Measurements from ENCODE around the gene SCYGR8.
"Not testable (repeated sequence)": the region's sequence is repeated elsewhere in the genome, so short reads cannot be mapped to it uniquely, and the experiment has no call there.

SCYGR8 gene, protein sequence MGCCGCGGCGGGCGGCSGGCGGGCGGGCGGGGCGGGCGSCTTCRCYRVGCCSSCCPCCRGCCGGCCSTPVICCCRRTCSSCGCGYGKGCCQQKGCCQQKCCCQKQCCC

DNA sequence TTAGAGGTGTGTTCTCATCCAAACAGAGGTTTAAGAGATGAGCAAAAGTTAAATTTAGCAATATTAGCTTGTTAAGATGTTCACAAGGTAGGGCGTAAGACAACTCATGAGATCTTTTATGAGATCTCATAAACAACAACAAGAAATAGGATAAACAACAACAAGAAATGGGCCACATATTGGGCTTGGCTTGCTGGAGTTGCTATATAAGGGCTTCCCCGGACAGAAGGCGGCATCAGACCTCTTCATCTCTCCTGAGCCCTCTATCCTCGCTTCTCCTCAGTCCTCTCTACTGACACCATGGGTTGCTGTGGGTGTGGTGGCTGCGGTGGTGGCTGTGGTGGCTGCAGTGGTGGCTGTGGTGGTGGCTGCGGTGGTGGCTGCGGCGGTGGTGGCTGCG, at the start of gene SCYGR8:
SCYGR8 (plus strand) TSS at position 301 of the 400 bp plus-strand sequence; CDS start at position 301, 0 bp downstream.
- DNase-seq (ENCODE audit: low spot score) = no peak

DNA sequence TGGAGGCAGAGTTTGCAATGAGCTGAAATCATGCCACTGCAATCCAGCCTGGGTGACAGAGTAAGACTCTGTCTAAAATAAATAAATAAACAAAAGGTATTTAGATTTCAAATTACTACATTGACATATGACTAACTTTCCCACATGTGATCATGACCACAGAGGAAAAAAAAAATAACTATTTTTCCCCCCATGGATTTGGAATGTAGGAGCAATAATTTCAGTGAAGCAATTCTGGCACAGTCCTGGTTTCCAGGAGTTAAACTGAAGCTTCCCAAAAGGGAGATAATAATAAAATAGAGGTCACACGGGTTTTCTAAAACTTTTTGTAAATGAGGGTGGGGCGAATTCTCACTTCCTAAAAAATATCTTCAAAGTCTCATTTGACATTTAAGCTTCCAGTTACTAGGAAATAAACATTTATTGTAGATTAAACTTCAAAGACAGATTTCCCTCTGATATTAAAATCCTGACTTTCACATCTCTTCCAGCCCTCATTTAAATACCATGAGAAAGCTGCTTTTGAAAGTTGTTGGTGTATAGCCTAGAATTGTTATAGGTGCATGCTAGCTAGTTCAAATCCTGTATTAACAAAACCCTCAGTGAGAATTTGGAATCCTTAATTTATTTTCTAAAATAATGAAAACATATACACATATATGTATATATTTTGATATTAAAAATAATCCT, 48.6 kb upstream of the SCYGR8 start:
- no peak for DNase-seq (ENCODE audit: low spot score)

DNA sequence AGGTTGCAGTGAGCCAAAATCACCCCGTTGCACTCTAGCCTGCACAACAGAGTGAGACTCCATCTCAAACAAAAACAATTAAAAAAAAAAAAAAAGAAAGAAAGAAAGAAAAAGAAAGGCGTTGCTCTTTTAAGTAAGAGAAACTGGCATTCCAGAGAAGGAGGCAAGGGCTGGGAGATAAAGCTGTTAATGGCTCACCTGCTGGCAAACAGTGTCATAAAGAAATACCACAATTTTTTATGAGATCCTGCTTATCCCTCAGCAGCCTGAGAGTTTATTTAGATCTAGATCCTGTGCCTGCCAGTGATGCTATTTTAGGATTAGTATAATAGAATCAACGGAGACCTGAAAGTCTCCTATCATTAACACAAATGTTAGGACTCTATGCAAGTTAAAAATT, 44.1 kb upstream of the SCYGR8 start:
- DNase-seq (ENCODE audit: low spot score) = no peak

DNA sequence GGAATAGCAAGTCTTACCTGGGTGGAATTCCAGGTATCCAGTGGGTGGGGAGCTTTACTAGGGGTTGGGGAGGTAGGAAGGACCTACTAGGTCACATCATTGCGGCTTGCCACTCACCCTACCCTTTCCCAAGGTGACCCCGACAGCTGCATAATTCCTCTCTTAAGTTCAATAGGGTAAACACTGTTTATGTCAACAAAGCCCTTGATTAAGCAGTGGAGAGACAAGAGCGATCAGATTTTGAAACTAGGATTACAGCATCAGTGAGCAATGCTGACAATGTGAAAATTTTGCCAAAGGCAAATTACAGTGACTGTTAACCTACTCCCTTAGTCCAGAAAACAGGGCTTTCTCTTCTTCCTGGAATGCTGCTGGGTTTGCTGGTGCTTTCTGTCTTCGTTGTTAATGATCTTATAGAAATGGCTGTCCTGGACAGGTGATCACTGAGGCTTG, 42.4 kb upstream of the SCYGR8 start:
- DNase-seq (ENCODE audit: low spot score) = peak; percentile 14

DNA sequence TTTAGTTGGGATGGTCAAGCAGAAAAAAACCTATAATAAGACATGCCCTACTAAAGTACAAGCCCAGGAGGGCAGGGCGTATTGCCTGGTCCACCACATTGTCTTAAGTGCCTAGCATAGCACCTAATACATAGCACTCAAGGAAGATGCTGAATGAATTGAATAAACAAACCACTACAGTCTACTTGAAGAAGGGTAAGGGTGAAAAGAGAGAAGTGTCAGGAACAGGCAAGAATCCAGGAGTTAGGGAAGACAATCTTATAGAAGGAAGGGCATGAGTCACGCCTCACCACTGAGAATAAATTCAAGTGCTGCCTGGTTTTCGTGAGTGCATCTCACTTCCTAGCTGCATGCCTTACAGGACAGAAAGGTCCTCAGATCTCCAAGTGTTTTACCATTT, 41.7 kb upstream of the SCYGR8 start:
- DNase-seq (ENCODE audit: low spot score) = peak; percentile 3

DNA sequence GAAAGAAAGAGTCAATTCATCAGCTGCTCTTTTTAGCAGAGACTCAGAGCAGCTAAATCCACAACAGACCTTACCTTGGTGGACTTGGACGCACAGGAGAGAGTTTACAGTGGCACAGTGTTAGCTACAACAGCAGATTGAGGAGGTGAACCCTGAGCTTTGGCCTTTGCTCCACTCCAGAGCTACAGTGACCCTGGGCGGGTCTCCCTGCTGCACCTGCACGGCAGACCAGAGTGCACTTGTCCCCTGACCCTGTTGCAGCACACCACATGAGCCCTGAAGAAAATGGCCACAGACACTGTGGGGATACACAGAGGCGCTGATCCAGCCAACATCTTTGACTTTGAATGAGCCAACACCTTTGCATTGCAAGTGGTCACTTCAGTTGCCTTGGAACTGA, 38.8 kb upstream of the SCYGR8 start:
- no peak for DNase-seq (ENCODE audit: low spot score)

DNA sequence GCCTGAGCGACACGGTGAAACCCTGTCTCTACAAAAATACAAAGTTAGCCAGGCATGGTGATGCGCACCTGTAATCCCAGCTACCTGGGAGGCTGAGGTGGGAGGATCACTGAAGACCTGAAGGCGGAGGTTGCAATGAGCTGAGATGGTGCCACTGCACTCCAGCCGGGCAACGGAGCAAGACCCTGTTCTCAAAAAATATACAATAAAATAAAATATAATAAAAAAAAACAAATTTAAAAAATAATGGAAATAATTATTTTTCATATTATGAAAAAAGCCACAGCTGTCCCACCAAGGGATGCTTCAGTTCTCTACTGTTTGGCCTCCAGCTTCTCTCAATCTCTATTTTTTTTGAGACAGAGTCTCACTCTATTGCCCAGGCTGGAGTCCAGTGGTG, 38.3 kb upstream of the SCYGR8 start:
- DNase-seq (ENCODE audit: low spot score) = no peak

DNA sequence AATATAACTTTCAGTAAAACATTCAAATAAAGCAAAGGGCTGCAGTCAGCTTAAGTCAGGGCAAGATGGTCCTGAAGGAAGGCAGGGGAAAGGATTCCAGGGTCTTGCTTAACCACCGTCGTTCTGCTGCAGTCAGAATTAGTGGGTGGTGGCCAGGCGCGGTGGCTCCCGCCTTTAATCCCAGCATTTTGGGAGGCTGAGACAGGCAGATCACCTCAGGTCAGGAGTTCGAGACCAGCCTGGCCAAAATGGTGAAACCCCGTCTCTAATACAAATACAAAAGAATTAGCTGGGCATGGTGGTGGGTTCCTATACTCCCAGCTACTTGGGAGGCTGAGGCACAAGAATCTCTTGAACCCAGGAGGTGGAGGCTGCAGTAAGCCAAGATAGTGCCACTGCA, 34.7 kb upstream of the SCYGR8 start:
- DNase-seq (ENCODE audit: low spot score) = no peak

DNA sequence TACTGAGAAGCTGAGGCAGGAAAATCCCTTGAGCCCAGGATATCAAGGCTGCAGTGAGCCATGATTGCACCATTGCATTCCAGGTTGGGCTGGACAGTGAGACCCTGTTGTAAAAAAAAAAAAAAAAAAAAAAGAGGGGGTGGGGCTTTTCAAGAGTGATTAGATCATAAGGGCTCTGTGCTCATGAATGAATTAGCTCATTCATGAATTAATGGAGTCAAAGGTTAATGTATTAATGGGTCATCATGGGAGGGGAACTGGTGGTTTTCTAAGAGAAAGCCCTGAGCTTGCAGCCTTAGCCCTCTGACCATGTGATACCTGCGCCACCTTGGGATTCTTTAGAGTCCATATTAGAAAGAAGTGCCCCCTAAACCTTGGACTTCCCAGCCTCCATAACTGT, 32.4 kb upstream of the SCYGR8 start:
- no peak for DNase-seq (ENCODE audit: low spot score)

DNA sequence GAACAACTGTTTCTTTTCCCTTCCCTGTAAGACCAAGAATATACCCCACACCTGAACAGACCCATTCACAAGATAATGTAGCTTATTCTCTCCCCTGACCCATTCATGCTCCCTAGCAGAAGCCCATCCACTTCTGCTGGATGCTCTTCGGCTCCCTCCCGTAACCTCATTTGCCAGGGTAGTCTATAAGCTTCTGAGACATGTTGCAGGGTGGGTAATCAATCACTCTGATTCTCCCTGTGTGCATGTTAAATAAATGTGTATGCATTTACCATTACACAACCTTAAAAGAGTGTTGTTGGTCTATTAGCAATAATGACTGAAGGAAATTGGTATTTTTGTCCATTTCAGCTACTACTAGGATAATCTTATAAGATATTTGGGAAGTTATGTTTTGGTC, 29.2 kb upstream of the SCYGR8 start:
- DNase-seq (ENCODE audit: low spot score) = no peak

DNA sequence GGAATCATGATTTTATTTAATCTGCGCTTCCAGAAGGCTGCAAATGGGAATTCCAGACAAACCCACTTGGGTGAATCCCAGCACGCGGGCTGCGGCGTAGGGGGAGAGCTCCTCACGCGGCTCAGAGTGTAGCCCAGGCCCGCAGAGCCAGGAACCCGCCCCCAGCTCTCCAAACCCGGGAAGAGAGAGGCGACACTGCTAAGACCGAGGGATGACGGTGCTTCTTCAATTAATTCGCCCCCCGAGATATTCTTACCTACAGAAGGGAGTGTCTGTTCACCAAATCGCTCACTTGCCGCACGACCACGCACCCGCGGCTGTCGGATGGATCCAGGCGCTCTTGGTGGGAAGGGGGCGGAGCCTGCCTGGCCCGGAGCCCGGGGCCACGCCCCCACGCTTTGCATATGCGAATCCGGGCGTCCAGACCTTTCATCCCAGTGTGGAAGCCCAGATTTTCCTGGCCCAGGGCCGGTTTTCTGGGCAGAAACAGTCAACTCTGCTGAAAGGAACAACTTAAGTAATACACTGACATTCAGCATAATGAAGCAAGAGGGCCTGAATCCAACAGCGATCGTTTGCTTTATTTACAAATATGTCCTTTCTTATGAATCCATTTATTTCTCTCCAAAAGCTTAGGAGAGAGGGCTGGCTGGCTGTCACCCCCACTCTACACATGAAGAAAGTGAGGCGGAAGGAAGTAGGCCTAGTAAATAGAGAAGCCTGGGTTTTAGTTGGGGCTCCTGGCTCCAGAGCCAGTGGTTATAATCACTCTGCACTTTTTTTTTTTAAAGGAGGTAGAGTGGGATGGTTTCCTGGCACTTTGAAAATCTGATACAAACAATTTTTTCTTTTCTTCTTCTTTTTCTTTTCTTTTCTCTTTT, 27.8 kb upstream of the SCYGR8 start, which contains the start of gene SLC19A3:
SLC19A3 (minus strand) TSS at position 342 of the 881 bp plus-strand sequence. CDS start 15,710 bp downstream, outside the sequence.
- peak; percentile 59 for DNase-seq (ENCODE audit: low spot score)

DNA sequence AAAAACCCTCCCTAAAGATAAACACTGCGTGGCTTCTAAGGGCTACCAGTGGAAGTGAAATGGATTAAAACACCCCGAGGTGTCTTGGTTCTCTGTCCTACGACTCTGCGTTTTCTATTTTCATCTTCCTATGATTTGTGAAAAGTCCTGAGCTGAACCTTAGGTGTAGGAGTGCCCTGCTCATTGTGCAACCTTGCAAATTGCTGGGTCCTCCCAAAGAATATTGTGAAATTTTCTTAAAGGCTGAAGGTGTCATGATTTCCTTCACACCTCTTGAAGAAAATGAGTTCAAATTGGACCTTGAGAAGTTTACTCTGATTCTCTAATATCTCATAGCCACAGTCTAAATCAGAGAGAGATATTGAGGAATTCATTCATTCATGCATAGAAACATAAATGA, 26.1 kb upstream of the SCYGR8 start:
- no peak for DNase-seq (ENCODE audit: low spot score)

DNA sequence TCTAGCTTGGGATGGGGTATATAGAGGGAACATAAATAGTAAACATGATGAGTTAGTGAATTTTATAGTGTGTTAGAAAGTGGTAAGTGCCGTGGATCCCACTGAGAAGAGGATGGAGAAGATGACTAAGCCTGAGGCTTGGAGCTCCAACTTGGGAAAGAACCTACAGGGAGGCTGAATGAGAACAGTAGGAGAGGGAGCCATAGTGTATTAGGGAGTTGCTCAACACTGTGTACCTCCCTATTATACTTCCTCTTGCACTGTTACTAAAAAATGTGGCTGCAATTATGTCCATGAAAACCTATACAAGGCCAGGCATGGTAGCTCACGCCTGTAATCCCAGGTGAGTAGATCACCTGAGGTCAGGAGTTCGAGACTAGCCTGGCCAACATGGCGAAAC, 25.0 kb upstream of the SCYGR8 start:
- DNase-seq (ENCODE audit: low spot score) = no peak

DNA sequence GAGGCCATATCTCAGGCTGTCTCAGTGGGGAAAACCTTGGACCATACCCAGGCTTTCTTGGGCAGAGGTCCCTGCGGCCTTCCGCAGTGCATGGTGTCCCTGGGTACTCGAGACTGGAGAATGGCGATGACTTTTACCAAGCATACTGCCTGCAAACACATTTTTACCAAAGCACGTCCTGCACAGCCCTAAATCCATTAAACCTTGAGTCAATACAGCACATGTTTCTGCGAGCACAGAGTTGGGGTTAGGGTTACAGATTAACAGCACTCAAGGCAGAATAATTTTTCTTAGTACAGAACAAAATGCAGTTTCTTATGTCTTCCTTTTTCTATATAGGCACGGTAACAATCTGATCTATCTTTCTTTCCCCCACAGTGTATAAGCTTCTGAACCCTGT, 22.9 kb upstream of the SCYGR8 start:
- DNase-seq (ENCODE audit: low spot score) = not testable (repeated sequence)

DNA sequence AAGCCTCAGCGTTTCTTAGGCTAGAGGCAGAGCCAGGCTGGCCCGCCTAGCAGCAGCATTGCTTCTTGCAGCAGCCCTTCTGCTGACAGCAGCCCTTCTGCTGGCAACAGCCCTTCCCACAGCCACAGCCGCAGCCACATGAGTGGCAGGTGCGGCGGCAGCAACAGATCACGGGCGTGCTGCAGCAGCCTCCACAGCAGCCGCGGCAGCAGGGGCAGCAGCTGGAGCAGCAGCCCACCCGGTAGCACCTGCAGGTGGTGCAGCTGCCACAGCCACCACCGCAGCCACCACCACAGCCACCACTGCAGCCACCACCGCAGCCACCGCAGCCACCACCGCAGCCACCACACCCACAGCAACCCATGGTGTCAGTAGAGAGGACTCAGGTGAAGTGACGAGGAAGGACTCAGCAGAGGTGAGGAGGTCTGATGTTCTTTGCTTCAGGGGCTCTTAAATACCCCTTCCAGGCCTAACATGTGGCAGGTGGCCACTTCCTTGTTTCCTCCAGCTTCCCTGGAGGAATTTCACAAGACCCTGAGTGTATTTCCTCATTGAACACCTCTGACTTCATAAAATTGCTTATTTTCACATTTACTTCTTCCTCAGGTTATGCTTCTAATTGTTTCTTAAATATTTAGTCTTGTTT, 21.2 kb upstream of the SCYGR8 start, which contains the start of gene SCYGR6:
SCYGR6 (minus strand) TSS at position 364 of the 646 bp plus-strand sequence; CDS start at position 364, 0 bp downstream.
- DNase-seq (ENCODE audit: low spot score) = no peak

DNA sequence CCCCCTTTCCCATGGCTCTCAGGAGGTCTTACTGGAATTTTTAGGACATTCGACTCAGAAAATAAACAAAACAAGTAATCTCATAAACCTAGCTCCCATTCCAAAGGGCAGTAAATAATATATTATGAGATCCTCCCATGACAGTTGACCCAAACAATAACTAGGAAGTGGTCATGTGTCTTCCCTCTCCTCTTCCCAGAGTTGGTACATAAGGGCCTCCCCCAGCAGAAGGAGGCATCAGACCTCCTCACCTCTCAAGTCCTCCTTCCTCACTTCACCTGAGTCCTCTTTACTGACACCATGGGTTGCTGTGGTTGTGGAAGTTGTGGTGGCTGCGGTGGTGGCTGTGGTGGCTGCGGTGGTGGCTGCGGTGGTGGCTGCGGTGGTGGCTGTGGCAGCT, 17.7 kb upstream of the SCYGR8 start, which contains the start of gene SCYGR7:
SCYGR7 (plus strand) TSS at position 301 of the 400 bp plus-strand sequence; CDS start at position 301, 0 bp downstream.
- DNase-seq (ENCODE audit: low spot score) = no peak

DNA sequence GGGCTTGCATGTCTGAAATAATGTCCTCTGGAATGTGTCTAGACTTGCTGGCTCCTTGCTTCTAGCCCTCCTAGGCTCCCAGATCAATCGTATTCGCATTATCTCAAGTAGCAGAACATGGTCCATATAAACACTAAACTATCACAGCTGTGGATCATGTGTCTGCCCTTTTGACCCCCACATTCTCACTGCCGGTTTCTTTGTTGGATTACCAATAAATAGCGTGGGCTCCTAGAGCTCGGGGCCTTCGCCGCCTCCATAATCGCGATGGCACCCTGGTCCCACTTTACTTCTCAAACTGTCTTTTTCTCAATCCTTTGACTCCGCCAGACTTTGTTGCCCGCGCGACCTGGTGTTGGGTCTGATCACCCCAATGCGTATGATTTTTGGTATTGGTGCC, 6.3 kb upstream of the SCYGR8 start:
- DNase-seq (ENCODE audit: low spot score) = no peak

DNA sequence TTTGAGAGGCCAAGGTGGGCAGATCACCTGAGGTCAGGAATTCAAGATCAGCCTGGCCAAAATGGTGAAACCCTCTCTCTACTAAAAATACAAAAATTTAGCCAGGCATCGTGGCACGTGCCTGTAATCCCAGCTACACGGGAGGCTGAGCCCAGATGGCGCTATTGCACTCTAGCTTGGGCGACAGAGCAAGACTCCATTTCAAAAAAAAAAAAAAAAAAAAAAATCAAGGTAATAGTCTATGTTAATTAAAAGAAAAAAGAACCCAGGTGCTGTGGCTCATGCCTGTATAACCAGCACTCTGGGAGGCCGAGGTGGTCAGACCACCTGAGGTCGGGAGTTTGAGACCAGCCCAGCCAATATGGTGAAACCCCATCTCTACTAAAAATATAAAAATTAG, 5.0 kb upstream of the SCYGR8 start:
- DNase-seq (ENCODE audit: low spot score) = not testable (repeated sequence)

DNA sequence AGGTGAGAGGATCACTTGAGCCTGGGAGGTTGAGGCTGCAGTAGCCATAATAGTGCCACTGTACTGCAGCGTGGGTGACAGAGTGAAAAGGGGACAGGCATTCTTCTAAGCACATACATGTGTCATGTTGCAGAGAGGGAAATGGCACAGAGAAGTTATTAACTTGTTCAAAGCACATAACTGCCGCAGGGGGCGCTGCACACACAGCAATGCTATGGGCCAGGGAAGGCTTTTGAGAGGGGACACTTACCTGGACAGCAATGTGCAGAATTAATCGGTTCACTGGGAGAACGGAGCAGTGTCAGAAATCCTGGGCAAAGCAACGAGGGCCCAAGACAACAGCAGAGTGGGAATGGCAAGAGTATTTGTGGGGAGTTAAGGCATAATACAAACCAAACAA, 2.4 kb downstream of the SCYGR8 start:
- no peak for DNase-seq (ENCODE audit: low spot score)

DNA sequence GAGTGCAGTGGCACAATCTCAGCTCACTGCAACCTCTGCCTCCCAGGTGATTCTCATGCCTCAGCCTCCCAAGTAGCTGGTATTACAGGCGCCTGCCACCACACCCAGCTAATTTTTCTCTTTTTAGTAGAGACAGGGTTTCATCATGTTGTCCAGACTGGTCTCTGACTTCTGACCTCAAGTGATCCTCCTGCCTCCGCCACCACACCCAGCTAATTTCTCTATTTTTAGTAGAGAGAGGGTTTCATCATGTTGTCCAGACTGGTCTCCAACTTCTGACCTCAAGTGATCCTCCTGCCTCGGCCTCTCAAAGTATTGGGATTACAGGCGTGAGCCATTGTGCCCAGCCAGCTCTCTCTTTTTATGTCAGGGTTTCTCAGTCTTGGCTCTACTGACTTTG, 10.6 kb downstream of the SCYGR8 start:
- not testable (repeated sequence) for DNase-seq (ENCODE audit: low spot score)

DNA sequence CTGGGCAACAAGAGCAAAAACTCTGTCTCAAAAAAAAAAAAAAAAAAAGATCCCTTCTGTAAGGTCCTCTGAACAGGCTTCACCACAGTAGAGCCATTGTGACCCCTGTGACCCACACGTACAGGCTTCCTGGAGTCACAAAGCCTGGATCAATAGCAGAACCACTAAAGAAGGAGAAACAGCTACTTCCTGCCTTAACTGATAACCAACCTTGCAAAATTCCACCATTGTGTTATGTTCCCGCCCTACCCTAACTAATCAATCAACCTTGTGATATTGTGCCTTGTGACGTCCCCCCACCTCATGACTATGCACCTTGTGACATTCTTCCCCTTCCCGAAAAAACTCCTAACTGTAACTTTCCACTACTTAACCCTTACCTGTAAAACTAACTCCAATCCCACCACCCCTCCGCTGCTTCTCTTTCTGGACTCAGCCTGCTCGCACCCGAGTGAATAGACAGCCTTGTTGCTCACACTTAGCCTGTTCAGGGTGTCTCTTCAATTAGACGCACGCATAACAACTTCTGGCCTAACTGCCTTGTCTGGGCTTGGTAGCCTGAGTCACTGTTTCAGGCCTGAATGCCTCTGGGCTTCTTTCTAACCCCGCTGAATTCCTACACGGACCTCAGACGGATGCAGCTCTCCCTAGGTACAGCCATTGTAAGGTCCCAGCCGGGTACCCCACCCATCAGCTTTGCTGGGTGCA, 13.9 kb downstream of the SCYGR8 start:
- DNase-seq (ENCODE audit: low spot score) = no peak

Data from AG08395 (cell line).